Fibroblast of peridontal ligament (primary cell): ENCODE measurements around the gene DDX6.
A peak's percentile ranks its signal among the peaks of the same experiment; 100 is the strongest.
"Not testable (repeated sequence)": the region's sequence is repeated elsewhere in the genome, so short reads cannot be mapped to it uniquely, and the experiment has no call there.

ENCODE experiments used
- DNase-seq: peaks from one replicate; pipeline ENCODE4 v3.0.0-alpha.2; 2010; ENCODE audit errors: extremely low read depth

The DDX6 gene, protein sequence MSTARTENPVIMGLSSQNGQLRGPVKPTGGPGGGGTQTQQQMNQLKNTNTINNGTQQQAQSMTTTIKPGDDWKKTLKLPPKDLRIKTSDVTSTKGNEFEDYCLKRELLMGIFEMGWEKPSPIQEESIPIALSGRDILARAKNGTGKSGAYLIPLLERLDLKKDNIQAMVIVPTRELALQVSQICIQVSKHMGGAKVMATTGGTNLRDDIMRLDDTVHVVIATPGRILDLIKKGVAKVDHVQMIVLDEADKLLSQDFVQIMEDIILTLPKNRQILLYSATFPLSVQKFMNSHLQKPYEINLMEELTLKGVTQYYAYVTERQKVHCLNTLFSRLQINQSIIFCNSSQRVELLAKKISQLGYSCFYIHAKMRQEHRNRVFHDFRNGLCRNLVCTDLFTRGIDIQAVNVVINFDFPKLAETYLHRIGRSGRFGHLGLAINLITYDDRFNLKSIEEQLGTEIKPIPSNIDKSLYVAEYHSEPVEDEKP

DNA sequence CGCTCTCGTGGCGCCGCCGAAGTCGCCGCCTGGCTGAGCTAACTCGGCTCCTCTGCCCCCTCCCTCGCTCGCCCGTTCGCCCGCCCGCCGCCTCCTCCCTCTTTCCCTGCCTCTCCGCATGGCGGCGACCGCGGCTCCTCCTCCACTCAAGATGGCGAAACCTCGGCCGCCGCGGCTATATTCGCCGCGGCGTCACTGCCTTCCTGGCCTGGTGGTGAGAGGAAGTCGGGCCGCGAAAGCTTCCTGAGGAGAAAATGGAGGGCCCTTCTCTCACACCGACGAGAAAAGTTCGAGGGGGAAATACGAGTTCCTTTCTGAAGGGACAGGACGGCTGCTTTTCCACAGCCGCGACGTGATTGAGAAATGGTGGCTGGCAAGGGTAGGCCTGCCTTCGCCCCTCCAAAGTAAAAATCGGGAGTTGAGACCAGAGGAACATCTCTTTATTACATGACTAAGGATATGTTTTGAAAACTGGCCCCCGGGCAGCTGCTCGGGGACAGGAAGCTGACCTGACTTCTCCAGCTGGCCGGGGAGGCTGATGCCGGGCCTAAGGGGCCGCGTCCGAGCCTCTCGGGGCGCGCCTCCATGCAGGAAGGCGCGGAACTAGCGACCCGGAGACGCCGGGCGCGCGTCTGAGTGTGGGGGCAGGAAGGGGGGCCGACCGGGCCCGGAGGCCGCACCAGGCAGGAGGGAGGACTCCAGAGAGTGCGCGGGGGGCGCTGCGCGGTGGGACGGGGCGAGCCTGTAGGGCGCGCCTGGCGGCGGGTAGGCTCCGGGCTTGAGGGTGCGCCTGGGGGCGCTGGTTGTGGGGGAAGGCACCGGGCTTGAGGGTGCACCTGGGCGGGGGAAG lies at the start of gene DDX6:
Gene DDX6, minus strand, starts transcription at position 54 of the 850 bp plus-strand sequence. CDS start 4,913 bp downstream, outside the sequence.
- peak; percentile 83 for DNase-seq

DNA sequence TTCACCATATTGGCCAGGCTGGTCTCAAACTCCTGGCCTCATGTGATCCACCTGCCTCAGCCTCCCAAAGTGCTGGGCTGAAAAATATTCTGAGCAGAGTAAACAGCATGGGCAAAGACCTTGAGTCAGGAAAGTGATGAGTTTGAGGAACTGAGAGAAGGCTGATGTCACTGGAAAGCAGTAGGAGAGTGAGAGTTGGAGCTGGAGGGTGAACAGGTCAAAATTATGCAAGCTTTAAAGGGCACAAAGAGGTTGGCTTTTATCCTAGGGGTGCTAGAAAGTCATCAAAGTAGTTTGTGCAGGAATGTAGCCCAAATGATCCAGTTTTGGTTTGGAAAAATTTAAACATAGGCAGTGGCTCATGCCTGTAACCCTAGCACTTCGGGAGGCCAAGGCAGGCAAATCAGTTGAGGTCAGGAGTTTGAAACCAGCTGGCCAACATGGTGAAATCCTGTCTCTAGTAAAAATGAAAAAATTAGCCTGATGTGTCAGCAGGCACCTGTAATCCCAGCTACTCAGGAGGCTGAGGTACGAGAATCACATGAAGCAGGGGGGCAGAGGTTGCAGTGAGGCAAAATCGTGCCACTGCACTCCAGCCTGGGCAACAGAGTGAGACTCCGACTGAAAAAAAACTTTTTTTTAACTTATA lies 48.1 kb upstream of the DDX6 start:
- DNase-seq, result peak; percentile 81

DNA sequence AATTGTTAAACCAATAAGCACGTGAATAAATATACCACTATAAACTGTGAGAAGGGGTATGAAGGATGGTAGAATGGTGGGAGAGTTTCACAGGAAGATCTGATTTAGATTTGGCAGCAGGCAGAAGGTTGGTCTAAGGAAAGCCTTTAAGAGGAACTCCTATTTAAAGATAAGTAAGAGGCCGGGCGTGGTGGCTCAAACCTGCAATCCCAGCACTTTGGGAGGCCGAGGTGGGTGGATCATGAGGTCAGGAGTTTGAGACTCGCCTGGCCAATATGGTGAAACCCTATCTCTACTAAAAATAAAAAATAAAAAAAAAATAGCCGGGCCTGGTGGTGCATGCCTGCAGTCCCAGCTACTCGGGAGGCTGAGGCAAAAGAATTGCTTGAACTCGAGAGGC lies 46.9 kb upstream of the DDX6 start:
- DNase-seq, result no peak

DNA sequence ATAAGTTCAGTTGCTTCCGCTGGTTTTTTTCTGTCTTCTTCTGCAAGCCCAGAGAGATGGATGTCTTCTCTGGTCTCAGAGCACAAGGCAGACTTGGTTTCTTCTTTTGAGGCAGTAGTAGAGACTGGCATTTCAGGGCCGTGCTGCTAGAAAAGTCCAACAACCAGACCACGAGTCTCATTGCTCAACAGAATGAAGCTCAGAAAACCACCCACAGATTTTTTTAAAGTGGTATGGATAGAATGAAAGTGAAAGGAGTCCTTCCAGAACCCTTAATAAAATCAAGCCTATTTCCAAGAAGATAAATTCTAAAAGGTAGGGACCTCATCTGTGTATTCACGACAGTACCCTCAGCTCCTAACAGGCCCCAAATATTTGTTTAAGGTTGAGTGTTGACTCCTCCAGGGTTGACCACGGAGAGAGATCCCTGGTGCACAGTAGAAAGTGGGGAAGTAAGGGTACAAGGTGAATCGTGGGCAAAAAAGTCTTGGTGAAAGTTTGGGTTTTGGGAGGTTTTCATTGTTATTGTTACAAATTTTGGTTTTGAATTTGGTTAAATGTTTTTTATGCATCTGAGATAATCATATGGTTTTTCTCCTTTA lies 43.6 kb upstream of the DDX6 start:
- peak; percentile 73 for DNase-seq

DNA sequence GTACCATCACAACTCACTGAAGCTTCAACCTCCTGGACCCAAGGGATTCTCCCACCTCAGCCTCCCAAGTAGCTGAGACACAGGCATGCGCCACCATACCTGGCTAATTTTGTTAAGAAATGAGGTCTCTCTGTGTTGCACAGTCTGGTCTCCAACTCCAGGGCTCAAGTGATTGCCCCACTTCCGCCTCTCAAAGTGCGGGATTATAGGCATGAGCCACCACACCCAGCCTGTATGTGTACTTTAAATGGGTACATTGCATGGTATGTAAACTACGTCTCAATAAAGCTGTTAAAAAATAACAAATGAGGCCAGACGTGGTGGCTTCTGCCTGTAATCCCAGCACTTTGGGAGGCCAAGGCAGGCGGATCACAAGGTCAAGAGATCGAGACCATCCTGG lies 36.2 kb upstream of the DDX6 start:
- no peak for DNase-seq

DNA sequence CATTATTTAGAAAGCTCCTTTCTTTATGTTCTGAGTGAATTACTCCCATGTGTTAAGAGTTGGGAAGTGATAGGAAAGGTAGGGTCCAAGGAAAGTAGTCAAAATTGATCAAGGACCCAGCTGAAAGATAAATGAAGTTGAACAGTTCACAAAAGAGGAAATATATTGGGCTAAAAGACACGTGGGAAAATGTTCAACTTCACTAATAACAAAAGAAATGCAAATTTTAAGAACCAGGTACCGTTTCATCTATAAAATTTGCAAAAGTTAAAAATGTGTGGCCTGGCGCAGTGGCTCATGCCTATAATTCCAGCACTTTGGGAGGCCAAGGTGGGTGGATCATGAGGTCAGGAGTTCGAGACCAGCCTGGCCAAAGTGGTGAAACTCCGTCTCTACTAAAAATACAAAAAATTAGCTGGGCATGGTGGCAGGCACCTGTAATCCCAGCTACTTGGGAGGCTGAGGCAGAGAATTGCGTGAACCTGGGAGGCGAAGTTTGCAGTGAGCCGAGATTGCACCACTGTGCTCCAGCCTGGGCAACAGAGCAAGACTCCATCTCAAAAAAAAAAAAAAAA lies 32.1 kb upstream of the DDX6 start:
- DNase-seq, result not testable (repeated sequence)

DNA sequence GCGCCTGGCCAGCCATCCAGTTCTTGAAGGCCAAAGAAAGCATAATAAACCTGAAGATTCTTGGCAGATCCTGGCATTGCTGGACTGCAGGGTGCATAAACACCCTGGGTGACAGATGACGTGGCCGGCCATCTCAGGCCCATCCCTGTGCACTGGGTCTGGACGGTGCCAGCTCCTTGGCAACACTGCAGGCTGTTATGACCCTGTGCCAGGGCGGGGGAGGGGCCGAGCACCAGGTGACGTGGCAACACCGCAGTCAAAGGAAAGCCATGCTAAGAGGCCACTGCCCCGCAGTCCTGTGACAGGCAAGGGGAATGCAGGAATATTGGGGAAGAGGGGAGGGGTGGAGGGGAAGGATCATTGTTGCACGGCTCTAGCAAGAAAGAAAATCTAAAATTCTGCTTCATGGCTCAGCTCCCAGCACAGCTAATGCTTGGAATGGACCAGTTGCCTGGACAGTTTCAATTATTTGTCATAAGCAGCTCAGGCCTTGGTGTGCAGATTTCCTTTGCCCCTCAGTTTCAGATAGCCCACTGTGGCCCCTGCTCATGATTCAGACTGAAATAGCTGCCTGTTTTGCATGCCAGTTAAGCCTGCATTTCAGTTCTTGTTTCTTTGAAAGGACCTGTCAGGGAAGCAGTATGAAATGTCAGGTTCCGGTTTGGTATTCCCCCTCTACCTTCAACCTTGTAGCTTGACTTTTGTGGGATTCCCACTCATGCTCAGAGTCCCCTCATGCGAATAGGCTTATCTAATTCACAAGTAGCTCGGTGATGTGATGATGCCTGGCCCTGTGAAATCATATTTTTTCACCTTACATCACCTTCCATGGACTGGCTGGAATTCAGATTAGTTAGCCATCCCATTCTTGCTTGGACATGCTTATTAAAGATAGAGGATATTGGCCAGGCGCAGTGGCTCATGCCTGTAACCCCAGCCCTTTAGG lies 29.7 kb upstream of the DDX6 start:
- no peak for DNase-seq

DNA sequence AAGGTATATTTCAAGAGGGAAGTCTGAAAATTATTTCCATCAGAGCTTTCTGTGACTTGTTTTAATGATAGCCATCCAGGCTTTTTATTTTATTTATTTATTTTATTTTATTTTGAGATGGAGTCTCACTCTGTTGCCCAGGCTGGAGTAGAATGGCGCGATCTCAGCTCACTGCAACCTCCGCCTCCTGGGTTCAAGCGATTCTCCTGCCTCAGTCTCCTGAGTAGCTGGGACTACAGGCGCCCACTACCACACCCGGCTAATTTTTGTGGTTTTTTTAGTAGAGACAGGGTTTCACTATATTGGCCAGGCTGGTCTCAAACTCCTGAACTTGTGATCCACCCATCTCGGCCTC lies 29.0 kb upstream of the DDX6 start:
- not testable (repeated sequence) for DNase-seq

DNA sequence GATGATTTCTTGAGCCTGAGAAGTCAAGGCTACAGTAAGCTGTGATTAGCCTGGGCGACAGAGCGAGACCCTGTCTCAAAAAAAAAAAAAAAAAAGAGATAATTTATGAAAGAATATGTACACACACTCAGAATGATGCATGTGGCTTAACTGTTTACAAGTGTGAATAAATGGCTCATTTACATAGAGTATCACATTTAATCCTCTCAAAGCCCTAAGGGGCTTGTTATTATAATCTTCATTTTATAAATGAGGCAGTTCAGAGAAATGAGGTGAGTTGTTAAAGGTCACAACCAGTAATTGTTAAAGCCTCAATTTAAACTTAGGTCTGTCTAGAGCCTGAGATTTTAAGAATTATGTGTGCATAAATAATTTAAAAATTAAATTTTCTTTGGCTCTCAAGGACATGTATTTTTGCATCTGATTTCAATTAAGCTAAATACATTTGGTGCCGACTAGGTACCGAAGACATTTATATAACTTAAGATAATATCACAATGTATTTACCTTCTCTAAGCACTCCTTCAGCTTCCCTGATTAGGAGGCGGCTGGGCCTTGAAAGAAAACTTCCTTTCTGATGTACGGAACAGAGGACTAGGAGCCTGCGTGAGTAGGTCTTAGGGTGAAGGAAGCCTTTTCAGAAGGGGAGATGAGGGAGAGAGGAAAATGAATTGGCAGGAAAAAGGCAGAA lies 28.5 kb upstream of the DDX6 start:
- DNase-seq, result no peak

DNA sequence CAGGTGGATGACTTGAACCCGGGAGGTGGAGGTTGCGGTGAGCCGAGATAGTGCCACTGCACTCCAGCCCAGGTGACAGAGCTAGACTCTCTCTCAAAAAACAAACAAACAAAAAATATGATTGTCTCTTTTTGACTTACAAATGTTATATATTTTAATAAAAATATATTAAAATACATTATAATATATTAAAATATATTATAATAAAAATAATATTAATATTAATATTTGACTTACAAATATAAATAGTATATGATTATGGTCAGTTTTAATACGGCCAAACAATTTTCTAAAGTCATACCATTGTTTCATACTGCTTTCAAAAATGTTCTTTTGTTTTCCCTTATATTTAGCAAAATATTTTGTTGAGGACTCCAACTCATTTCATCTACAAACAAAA lies 27.2 kb upstream of the DDX6 start:
- DNase-seq, result no peak

DNA sequence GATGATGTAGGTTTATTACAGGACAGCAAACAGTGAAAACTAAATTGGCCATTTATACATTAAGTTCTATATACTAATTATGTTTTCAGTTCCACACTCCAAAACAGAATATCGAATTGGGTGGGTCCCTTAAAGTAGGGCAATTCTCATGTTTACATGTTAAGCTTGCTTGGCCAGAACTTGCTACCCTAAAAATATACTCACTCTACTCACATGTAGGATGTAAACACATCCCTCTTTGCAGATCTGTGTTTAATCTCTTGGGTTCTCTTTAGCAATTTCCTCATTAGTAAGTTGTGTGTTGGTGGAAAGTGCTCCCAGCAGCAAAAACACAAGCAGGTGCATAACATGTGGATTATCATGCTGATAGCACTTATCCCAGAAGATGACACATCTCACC lies 22.6 kb upstream of the DDX6 start:
- DNase-seq, result no peak

DNA sequence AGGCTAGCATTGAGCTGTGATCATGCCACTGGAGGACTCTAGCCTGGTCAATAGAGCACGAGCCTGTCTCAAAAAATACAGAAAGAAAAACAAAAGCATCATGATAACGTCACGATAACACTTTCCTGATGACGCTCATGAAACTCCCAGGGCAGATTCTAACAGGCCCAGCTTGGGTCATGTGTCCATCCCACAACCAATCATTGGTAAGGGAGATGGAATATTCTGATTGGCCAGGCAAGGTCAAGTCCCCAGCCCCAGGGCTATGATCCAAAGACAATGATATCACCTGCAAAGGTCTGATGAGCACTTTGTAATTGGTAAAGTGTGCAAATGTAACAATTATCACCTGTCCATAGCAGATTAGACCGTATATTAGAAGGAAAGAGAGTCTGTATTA lies 21.5 kb upstream of the DDX6 start:
- DNase-seq, result no peak

DNA sequence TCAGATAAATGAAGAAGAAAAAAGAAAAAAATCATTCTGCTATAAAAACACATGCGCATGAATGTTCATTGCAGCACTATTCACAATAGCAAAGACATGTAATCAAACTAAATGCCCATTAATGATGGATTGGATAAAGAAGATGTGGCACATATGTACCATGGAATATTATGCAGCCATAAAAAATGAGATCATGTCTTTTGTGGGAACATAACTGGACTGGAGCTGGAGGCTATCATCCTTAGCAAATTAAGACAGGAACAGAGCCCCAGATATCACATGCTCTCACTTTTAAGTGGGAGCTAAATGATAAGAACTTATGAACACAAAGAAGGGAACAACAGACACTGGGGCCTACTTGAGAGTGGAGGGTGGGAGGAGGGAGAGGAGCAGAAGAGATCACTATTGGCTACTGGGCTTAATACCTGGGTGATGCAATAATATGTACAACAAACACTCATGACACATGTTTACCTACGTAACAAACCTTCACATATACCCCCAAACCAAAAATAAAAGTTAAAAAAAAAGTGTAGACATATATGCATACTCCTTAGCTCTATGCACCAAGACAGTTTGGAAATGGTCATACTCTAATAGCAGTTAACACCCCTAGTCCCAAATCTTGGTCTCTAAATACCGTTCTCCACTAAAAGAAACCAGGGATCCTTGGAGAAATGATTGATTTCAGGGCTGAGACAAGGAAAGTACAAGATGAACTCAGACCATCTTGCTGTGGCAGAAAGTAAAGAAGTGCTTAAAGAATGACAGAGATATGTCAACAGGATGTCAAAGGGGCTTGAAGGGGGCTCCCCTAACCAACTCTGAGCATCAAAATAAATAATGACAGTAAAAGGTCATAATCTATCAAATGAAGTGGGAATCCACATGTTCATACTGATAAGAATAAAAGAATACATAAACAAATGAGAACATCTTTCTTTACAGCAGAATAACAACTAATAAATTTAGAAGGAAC lies 17.1 kb upstream of the DDX6 start:
- DNase-seq, result no peak

DNA sequence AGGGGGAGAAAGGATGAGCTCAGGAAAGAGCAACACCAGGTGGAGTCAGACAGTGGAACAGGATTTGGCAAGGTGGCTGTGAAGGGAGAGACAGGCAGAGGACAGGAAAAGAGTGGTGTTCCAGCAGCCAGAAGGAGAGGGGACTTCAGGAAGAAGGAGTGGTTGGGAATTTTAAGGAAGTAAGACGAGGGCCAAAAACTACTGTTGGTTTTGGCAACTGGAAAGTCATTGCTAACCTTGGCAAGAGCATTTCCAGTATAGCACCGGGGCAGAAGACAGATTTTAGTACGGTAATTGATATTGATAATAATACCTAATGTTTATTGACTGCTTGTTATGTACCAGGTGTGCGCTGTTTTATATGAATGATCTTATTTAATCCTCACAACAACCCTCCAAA lies 15.4 kb upstream of the DDX6 start:
- DNase-seq, result no peak

DNA sequence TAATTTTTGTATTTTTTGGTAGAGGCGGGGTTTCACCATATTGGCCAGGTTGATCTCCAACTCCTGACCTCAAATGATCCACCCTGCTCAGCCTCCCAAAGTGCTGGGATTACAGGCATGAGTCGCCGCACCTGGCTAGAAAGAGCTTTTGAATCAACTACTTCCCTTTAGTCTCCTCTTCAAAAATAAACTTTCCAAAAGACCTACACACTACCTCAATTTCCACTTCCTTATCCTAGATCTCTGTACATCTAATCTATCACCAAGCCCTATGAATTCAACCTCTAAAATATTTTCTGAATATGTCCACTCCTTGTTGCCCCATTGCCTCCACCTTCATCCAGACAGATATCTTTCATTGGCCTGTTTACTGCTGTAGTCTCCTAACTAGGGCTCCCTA lies 13.1 kb upstream of the DDX6 start:
- no peak for DNase-seq

DNA sequence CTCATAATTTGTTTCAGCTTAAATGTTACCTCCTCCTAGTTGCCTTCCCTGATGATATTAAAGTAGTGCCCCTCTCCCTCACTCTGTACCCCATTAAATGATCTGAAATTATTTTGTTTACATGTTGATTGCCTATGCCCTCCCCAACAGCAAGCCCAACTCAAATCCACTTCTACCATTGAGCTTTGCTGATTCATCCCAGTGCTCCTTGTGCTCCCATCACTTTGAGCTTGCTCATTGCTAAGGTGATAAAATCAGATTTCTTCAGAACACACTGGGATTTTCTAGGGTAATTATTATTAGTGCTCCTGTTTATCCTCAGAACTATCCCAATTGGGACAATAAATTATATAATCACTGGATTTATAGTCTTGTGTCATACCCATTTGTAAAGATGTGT lies 8.4 kb upstream of the DDX6 start:
- DNase-seq, result no peak

DNA sequence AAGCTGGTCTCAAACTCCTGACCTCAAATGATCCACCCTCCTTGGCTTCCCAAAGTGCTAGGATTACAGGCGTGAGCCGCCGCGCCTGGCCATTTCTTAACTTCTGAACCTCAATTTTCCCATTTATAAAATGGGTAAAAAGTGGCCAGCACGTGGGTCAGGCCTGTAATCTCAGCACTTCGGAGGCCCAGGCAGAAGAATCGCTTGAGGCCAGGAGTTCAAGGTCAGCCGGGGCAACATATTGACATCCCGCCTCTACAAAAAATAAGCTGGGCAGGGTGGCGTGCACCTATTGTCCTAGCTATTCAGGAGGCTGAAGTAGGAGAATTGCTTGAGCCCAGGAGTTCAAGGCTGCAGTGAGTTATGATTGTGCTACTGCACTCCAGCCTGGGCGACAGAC lies 6.5 kb upstream of the DDX6 start:
- no peak for DNase-seq

DNA sequence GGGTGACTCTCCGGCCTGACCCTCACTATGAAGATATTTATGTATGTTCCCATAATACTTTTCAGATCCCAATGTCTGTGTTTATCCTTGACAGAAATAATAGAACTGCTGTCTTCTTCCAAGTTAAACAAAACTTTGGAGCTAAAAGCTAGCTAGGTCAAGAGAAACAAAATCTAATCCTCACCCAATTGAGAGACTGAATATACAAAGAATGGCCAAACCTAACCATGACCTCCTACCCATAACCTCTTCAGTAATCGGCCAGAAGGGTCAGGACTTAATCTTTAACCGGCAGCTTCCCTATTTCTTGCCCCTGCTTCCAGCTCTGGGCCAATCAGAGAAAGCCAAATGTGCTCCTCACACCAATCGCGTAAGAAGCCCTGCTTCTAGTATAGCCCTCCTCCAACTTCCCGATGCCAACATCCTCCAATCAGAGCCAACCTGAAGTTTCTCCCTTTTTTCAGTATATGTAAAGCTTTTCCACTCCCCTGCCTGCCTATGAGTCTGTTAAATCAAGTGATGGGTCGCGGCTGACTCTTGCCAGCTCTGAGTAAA lies 1.7 kb upstream of the DDX6 start:
- DNase-seq, result peak; percentile 91
